Stimulated activated CD4-positive, alpha-beta T cell treated with anti-CD3 and anti-CD28 coated beads, Interleukin-1b, Interleukin-23, amount 100 ng/mL, for 1 hour (primary cell): ENCODE data around the gene AQP4.

ENCODE experiments used
- DNase-seq, 2 donors: peaks; one replicate each; pipeline ENCODE4 v3.0.0-alpha.2; 2020; ENCODE audit warnings: low read depth in 2 of 2

Gene AQP4, protein sequence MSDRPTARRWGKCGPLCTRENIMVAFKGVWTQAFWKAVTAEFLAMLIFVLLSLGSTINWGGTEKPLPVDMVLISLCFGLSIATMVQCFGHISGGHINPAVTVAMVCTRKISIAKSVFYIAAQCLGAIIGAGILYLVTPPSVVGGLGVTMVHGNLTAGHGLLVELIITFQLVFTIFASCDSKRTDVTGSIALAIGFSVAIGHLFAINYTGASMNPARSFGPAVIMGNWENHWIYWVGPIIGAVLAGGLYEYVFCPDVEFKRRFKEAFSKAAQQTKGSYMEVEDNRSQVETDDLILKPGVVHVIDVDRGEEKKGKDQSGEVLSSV

DNA sequence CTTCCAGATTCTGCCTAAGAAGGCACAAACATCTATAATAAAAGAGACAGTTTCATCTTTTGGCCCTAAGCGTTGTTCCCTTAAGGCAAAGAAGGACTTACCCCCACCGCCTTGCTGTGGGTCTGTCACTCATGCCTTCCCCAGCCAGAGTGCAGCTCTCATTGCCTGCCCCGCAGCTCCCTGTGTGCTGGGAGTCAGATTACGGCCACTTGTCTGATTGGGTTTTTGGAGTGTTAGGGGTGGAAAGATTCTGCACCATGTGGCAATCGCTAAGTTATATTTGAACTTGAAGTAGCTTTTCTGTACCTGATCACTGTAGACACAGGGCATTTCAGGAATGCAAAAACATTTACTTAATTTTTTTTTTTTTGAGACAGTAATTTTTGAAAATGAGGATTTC lies at the start of gene AQP4:
Gene AQP4 (minus strand): TSS at position 151 of the 400 bp plus-strand sequence. CDS start 18 bp downstream, at position 133.
- DNase-seq, result no peak

DNA sequence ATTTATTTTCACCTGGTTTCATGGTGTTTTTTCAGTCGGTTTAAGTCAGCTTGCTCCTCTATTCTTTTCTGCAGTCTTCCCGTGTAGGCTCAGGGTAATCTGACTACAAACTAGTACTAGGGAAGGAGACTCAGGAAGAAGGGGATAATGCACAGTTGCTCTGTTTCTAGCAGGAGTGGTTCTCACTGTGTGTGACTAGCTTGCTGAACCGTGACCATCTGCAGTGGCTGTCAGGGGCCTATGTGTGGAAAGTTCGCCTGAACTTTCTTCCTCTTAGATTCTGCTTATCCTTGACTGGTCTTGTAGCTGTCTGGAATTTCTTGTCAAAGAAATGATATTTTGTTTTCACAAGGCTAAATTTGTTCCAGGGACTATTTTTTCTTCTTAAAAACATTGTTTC lies 46.3 kb upstream of the AQP4 start:
- DNase-seq, result no peak

DNA sequence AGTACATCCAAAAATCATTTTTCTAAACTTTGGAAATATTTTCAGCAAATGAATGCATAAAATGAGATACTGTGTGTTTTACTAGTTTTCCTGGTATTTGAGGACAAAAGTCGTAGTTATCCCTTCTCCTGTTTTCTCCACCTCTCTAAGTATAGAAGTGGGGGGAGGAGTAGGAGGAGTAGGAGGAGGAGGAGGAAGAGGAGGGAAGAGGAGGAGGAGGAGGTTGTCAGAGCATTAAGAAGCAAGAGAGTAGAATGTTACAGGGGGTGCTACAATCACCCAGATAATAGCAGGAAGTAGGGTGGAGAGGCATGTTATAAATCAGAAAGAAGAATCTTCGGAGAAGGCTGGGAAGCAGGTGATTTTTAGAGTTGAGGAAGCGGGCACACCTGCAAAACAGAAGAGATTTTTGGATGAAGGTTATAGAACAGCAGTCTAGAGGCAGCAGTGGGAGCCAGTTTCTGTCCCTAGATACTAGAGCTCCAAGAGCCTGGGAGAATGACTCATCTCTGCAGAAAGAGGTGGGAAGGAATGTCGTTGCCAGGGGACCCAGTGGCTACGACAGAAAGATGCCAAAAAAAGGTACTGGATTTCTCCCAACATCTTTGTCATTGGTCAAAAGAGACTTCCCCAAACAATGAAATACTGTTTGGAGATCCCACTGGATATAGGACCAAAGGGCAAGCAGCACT lies 44.2 kb upstream of the AQP4 start:
- no peak for DNase-seq

DNA sequence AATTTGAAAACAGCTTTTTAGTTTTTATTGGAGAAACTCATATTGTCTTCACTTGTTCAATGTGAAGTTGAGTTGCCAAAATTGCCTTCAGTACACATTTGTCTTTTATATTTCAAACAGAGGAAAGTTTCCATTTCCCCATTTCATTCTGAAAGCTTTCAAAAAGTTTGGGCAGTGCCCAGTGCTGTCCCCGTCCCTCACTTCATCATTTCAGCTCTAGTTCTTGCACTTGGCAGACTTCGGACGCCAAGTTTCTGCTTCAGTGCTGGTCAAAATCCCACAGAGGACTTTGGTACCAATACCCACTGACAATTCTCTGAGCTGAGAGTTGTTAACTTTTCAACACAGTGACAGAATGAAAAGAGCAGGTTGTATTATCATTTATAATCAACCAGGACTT lies 43.4 kb upstream of the AQP4 start:
- DNase-seq, result no peak

DNA sequence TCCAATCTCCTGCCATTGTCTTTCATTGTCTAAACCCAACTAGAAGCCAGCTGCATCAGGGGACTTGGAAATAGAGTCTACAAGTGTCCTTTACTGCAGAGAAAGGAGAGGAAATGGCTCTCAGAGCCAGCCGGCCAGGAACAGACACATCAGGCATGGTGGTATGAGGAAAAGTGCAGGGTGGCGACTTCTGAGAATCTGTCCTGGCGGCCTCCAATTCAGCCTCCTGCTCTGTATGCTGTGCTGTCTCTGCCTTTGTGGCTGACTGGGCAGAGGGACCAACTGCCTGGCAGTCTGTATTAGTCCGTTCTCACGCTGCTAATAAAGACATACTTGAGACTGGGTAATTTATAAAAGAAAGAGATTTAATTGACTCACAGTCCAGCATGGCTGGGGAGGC lies 36.8 kb upstream of the AQP4 start:
- no peak for DNase-seq

DNA sequence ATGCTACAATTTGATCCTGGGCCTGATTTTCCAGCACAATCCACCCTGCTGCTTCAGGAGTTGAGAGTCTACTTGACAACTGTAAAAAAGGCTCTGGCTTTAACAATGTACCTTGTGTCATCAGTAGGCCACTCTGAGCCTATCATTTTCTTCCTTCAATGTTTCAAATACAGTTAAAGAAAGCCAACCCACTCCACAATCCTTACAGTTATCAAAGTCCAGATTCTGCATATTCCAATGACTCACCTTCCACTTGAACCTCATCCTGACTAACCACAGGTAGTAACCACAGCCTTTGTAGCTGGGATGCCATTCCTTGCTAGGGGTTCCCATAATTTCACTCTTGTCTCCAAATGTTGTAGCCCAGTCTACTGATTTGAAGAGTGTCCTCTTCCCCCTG lies 35.5 kb upstream of the AQP4 start:
- DNase-seq, result no peak

DNA sequence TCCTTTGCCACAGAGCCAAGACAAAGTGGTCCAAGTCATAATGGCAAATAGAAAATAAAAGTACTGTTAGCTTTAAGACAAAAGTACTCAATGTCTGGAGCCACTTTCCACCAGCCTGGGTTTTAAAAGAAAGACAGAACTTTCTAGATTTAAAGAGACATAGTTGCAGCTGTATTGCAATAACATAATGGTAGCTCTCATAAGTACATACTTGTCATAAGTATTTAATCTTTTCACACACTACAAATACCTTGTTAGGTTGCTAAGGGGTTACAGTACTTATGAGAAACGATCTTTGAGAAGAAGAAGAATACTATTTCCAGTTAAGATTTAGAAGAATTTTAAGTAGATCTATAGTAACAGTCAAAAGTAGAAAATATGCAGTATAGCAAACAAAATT lies 28.9 kb upstream of the AQP4 start:
- DNase-seq, result no peak

DNA sequence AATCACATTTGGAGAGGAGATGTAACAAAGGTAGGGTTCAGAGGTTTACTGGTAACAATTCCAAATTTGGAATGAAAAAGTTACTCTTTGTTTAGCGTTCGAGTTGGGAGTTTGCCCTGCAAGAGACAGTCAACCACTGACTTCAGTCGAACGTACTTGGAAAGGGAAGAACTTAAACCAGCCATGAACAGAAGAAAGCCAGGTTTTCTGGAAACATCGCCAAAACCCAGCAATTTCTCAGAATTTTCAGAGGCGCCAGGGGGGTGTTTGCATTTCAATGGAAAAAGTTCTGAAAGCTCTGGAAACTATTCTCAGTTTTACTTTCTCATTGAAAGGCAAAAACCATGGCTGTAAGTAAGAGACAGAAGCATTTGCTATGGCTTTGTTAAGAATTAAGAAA lies 28.5 kb upstream of the AQP4 start:
- no peak for DNase-seq

DNA sequence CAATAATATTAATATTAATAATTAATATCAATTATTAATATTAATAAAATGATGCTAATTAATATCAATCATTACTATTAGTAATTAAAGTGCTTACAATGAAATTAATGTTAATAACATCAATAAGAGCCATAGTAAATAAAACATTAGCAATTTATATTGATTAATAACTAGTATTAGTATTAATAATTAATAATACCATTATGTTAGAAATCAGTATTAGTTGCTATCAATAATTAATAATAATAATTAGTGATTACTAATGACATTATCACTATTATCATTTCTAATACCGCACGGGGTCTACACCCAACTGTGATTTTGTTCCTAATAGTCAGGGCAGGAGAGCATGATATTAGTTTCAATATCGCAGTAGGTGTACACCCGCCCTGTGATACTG lies 22.8 kb upstream of the AQP4 start:
- DNase-seq, result no peak

DNA sequence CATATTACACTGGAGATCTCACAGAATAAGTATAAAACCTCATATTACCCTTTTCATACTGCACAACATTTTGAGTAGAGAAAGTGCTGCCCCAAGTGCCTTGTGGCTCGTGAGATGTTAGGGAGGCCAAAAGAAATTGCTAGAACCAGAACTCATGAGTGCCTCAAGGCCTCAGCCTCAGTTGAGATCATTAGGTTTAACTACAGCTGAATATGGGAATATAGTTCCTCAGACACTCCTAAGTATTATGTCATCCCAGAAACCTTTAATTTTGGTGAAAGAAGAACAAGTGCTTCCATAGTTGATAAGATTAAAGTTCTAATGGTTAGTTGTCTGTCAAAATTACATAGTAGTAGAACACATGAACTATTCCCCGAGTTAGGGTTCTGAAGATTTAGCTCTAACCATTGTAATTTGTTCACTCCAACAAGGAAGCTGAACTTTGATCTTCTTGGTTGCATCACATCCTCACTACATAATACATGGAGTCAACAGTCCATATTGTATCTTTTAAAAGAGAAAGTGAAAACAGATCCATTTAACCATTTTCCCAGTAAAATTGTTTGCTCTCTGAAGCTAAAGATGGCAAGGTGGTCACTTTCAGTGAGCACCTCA lies 9.6 kb upstream of the AQP4 start:
- no peak for DNase-seq

DNA sequence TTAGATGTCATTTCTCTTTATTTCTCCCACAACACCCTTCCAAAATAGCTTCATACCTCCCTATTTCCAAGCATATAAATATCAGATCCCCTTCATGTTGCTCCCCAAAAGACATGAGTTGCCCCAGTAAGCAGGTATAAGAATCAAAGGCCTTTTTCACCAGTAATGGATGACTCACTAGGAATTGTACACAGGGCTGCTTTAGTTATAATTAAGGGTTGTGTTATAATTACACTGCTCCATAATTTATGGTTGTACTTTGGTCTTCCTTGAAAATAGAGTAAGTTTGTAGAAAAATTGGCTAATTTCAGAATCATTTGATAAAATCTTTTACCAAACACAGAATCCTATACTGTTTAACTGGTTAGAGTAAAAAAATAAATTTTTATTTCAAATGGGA lies 8.8 kb upstream of the AQP4 start:
- DNase-seq, result no peak

DNA sequence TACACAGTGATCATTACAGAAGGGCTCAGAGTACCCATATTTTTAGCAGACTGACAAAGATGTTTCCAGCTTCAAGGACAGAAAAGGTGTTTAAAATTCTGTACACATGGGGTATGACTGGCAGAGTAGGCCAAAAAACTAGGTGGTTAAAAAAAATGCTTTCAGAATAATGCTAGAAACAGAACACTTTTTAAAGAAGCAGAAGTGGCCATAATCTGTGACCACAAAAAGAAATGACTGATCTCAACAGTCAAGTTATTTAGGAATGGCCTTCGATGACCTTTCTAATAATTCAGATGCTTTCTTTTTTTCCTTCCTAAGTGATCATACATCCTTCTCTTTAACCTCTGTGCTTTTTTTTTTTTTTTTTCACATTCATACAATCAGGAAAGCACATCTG lies 4.1 kb upstream of the AQP4 start:
- no peak for DNase-seq

DNA sequence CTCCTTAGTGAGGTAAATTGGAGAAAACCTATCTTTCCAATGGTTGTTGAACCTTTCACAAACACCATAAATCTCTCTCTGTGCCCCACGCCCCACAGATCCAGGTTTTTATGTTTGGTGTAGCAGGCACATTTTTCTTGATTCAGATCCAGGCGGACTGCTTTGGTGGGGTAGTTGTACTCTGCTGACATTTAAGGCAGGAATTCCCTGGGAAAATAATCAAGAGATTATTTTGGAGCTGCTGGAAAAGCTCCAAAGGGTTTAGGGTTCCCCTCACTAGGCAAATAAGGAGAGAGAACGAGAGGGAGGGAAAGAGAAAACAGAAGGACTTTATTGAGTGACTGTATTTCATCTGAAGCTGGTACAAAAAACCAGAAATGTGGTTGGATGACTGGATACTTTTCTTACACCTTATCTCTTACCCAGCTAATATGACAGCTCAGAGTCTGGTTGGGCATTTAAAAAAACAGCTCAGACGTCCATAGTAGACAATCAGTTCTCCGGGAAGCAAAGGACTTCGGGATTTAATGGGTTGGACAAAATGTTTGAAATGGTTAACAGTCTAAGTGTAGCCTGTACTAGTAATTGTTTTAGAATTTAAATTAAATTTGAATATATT lies 3.6 kb upstream of the AQP4 start:
- no peak for DNase-seq

DNA sequence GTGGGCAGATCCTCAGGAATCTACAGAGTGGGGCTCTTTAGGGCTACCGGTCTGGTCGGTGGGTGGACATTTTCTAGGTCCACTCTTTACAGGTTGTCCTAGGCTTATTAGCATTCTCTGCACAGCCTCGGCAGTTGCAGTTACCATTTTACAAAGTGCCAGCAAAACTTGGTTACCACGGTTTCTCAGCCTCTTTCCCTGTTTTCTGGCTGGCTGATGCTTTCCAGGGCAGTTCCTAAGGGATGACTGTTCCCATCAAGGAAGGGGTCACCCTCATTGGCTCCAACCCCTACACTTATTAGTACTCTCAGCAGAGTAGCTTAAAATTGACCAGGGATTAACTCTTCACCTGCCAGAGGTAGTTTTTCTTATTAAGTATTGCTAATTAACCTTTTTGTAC lies 2.0 kb upstream of the AQP4 start:
- no peak for DNase-seq

DNA sequence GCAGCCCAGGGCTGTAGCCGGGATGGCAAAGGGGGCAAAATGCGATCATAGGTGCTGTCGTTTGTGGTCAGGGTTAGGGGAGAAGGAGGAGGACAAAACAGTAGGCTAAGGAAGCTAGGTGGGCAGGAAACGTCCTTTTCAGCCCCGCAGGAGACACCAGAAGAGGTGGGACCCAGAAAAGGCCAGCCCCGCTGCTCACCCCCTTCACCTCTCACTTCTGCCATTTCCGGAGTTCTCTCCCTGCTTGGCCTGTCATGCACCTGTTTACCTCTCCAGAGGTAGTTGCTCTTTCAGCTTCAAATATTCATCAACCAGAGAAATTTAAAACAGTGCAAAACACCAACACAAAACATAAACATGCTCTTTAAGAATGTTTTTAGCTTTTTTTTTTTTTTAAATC lies 849 bp downstream of the AQP4 start:
- no peak for DNase-seq

DNA sequence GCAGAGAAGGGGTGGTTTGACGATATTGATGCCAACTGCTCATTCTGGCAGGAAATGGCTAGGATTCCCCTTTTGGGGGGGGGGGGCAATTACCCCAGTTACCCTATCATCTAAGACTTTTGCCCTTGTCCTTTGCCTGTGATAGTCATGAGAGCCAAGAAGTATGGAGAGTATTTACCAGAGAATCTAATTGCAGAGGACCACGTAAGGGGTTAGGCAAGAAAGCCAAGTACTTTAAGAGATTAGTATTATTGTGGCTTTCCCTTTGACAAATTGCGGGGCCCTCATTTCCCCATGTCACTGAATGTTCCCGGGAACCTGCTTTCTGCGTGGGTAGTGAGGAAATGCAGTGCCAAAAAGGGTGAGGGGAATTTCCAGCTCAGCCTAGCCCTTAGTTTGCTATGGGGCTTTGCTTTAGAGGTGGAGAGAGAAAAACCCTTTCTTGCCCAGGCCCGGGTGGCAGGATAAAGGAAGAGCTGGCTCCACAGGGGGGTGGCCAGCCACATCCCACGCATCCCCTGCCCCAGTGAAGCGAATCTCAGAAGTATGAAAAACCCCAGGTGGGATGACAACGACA lies 1.5 kb downstream of the AQP4 start:
- no peak for DNase-seq

DNA sequence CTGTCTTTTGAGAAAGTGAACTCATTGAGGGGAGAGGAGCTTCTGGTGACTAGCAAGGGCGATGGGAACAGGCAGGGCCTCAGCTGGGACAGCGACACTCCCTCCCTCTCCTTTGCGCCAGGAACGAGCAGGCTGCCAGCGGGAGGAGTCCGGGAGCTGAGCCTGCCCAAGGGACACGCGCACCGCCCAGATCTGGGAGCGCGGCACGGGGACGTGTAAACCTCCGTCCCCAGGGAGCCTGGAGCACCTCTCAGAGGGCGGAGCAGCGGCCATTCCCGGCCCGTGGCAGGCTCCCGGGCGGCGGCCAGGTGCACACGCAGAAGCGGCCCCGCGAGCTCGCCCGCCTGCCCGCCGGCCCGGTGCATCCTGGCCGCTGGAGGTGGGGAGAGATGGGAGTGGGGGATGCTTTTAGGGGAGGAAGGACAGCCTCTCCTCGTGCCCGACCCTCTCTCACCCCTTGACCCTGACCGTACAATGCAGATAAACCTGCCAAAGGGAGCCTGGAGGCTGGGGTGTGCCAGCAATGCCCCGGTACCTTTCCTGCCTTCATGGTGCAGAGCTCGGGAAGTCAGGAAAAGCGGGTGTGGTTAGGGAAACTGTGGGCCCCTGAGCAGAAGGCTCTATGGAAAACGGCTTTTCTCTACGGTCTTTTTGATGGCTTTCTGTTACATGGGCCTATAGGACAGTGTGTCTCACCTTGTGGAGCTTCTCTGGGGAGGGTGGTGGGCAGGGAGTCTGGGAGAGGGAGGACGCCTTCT lies 2.2 kb downstream of the AQP4 start:
- no peak for DNase-seq

DNA sequence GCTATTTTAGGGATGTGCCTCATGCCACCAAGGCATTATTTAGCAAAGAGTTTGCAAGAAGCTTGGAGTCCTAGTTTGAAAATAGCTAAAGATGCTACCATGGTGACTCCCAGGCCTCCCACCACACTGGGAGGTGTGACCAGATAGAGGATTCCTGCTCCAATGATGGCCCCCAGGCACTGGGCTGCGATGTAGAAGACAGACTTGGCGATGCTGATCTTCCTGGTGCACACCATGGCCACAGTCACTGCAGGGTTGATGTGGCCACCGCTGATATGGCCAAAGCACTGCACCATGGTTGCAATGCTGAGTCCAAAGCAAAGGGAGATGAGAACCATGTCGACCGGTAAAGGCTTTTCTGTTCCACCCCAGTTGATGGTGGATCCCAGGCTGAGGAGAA lies 3.4 kb downstream of the AQP4 start:
- DNase-seq, result no peak

DNA sequence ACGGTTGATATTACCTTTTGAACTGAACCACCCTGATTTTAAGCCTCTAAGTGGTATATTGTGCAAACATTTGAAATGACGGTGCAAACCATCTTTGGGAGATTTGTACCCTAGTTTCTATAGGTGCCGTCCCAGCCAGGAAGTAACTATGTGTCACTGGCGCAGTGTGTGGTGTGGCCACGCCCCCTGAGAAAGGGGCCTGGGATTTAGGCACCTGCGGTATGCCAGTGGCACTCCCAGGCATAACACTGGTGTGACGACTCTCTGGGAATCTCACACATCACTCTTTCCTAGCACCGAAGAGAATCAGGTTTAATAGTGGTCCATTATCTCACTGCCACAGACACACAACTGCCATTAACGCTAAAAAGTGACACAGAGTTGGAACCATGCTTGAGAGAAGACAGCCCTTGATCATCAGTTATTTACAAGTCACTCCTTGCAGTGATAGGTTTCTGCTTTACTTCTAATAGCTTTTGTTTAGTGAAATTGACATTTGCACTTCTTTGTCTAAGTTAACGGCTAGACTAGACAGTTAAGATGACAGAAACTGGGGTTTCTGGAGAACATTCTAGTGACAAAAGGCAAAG lies 11.1 kb downstream of the AQP4 start:
- DNase-seq, result no peak

DNA sequence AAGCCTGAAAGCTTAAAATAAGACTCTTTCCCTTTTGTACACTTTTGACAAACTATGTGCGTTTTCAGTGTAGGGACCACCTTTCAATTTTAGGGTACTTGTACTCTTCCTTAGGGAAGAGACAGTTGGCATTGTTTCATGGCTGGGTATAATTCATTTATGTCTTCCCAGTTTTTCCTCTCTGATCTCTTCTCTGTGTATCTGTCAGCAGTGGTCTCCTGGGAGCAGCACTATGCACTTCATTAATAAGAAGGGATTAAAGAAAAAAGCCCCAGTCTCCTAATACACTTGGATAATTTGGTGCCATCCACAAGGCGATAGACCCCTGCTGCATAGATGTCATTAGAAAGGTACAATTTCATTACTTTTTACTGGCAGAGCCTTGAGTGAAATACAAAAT lies 12.1 kb downstream of the AQP4 start:
- no peak for DNase-seq

DNA sequence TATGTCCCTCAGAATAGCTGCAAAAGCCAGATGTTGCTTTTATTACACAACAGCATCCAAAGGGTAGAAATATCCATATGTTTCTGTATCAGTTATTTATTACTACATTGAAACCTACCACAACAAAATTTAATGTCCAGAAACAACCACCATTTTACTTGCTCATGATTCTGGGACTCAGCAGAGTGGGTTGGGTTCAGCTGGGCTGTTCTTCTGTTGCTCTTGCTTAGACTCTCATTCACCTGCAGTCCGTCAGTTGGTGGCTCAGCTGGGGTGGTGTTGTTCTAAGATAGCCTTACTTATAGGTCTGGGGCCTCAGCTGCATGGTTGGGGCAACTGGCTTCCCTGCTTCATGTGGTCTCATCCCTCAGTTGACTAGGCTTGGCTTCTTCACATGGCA lies 21.7 kb downstream of the AQP4 start:
- no peak for DNase-seq
